ENCODE data around the gene TOX3. TPM values are rescaled to one million over a fixed set of nuclear protein-coding genes. Genes with fewer than 3 reads are reported as not detected.

TOX3 gene
- total RNA-seq, 1 experiment from 2014 or later: 20.2 TPM

DNA sequence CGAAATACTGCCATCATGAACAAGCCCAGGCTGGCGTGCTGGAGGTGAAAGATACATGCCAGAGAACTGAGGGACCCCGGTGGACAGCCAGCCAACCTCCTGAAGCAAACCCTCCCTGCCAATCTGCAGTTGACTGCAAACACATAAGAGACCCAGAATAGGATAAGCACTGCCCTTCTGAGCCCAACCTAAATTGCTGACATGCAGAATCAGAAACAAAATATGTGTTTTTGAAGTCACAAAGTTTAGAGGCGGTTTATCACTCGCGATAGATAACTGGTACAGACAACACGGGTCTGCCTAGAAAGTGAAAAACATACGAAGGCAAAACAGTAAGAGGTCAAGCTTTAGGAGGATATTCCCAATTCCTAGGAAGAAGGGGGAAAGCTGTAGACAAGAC is 14.6 kb downstream of the TOX3 start:
- WGBS (ENCODE audit: extremely low coverage, insufficient read length, low lambda C conversion rate): no CpG with 5 or more reads among the region's 8 CpGs
- H2BK12ac ChIP-seq (ENCODE audit: insufficient read length, low read depth, low read length): no peak overlapping the region
- H3K9ac ChIP-seq (ENCODE audit: extremely low read depth, insufficient read length, low read length): no peak overlapping the region
- Mint-ChIP-seq H3K36me3 (ENCODE audit: insufficient read depth in 1 of 3, low read depth in 3 of 3) (peaks cover 13 to 29% (median 16%) of the 10 kb centered on the region in 3 experiments; a peak in 6 of 7 replicates), H3K4me3 (no peak overlapping the region), H3K27ac (no peak overlapping the region), H3K27me3 (ENCODE audit: low read depth) (no peaks in the 10 kb centered on the region), H3K9me3 (no peaks in the 10 kb centered on the region), H3K4me1 (peaks cover 20 to 38% of the 10 kb centered on the region in 2 experiments)
- no peak overlapping the region for H3K18ac ChIP-seq (ENCODE audit: insufficient read length, low read depth, low read length)
- H3K4ac ChIP-seq (ENCODE audit: low read depth, low read length): no peak overlapping the region
- DNase-seq: no peak
- H3K79me2 ChIP-seq (ENCODE audit: insufficient read depth, low read length): peaks cover 5% of the 10 kb centered on the region; the same call in 1 of the 2 replicates
- no peak overlapping the region for H2BK5ac ChIP-seq (ENCODE audit: insufficient read length, low read length)
- H3K56ac ChIP-seq (ENCODE audit: insufficient read length, low read depth, low read length): no peak overlapping the region
- no peak overlapping the region for H3T11ph ChIP-seq (ENCODE audit: low read length)
- H3K27me3 ChIP-seq (ENCODE audit: insufficient read depth, low read length): no peaks in the 10 kb centered on the region
- no peak overlapping the region for H4K91ac ChIP-seq (ENCODE audit: insufficient read length, low read depth, low read length)
- no peak overlapping the region for H2BK120ac ChIP-seq (ENCODE audit: low read depth, low read length, poor library complexity, severe bottlenecking)
- no peak overlapping the region for H3K4me2 ChIP-seq (ENCODE audit: insufficient read depth, insufficient read length, low read length)
- no peak overlapping the region for H3K27ac ChIP-seq (ENCODE audit: insufficient read length, low read depth, low read length)
- no peak overlapping the region for H2AFZ ChIP-seq (ENCODE audit: low read length)
- H3K14ac ChIP-seq (ENCODE audit: insufficient read depth, low read length): no peak overlapping the region
- H4K5ac ChIP-seq (ENCODE audit: insufficient read length, low read depth, low read length): no peak overlapping the region
- H3K4me1 ChIP-seq (ENCODE audit: insufficient read depth, low read length): peaks cover 3% of the 10 kb centered on the region; the same call in 1 of the 2 replicates
- no peaks in the 10 kb centered on the region for H4K20me1 ChIP-seq (ENCODE audit: control insufficient read depth, insufficient read depth, insufficient read length)
- no peaks in the 10 kb centered on the region for H3K23me2 ChIP-seq (ENCODE audit: insufficient read length, low read depth, low read length, poor library complexity, severe bottlenecking)
- TF ChIP-seq, protein P1, sequence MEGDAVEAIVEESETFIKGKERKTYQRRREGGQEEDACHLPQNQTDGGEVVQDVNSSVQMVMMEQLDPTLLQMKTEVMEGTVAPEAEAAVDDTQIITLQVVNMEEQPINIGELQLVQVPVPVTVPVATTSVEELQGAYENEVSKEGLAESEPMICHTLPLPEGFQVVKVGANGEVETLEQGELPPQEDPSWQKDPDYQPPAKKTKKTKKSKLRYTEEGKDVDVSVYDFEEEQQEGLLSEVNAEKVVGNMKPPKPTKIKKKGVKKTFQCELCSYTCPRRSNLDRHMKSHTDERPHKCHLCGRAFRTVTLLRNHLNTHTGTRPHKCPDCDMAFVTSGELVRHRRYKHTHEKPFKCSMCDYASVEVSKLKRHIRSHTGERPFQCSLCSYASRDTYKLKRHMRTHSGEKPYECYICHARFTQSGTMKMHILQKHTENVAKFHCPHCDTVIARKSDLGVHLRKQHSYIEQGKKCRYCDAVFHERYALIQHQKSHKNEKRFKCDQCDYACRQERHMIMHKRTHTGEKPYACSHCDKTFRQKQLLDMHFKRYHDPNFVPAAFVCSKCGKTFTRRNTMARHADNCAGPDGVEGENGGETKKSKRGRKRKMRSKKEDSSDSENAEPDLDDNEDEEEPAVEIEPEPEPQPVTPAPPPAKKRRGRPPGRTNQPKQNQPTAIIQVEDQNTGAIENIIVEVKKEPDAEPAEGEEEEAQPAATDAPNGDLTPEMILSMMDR (conservative IDR thresholded peaks at IDR 0.05): no peak
- no peak overlapping the region for H3K23ac ChIP-seq (ENCODE audit: insufficient read length, low read depth, low read length)
- peaks cover 7% of the 10 kb centered on the region for H3K79me1 ChIP-seq (ENCODE audit: insufficient read depth, low read depth, low read length, poor library complexity, severe bottlenecking)
- no peak overlapping the region for H2AK5ac ChIP-seq (ENCODE audit: insufficient read length, low read length)
- no peak overlapping the region for H4K8ac ChIP-seq (replicated peaks; ENCODE audit: insufficient read length, low read depth, low read length)
- no peaks in the 10 kb centered on the region for H3K9me3 ChIP-seq (ENCODE audit: control insufficient read depth, low read depth, low read length)
- H2BK20ac ChIP-seq (ENCODE audit: low read depth, low read length, poor library complexity, severe bottlenecking): no peak overlapping the region
- H2BK15ac ChIP-seq (ENCODE audit: low read depth, low read length): no peak overlapping the region

Measured in H9 (cell line).